Uterus (tissue), 4 donors: Measurements from ENCODE around the gene BABAM2. TPM values are rescaled to one million over a fixed set of nuclear protein-coding genes. Genes with fewer than 3 reads are reported as not detected.

Source experiments
- DNase-seq, 2 donors: peaks; one replicate each; pipeline ENCODE4 v3.0.0-alpha.2; 2019 to 2020
- H3K27ac ChIP-seq, 2 donors: fragments of 200-600 bp; sonication (generic); 1 replicate in 1 of 2; 2 replicates in 1 of 2; pipeline ENCODE4 v1.5.1; 2016 to 2018
- H3K27me3 ChIP-seq, 2 donors: fragments of 200-600 bp; sonication (generic); one replicate each; pipeline ENCODE4 v1.5.1; 2018 to 2019; ENCODE audit warnings: control low read depth in 1 of 2
- H3K36me3 ChIP-seq, 2 donors: fragments of 200-600 bp; sonication (generic); one replicate each; pipeline ENCODE4 v1.5.1; 2019; ENCODE audit warnings: control low read depth in 1 of 2
- H3K4me1 ChIP-seq, 2 donors: fragments of 200-600 bp; sonication (generic); one replicate each; pipeline ENCODE4 v1.5.1; 2018 to 2019; ENCODE audit warnings: control low read depth in 1 of 2
- H3K4me3 ChIP-seq, 2 donors: fragments of 200-600 bp; sonication (generic); 1 replicate in 1 of 2; 2 replicates in 1 of 2; pipeline ENCODE4 v1.5.1; 2018 to 2019; ENCODE audit warnings: mild to moderate bottlenecking in 1 of 2
- H3K9me3 ChIP-seq, 2 donors: fragments of 200-600 bp; sonication (generic); one replicate each; pipeline ENCODE4 v1.5.1; 2019; ENCODE audit warnings: control low read depth in 1 of 2
- CTCF ChIP-seq, 4 experiments: fragments of 200-600 bp in 2 of 4; fragments of 450-650 bp in 2 of 4; sonication (generic) in 2 of 4; IDR thresholded peaks; one replicate each; pipeline ENCODE4 v1.5.1; 2016 to 2019; ENCODE audit warnings: antibody characterized with exemption in 4 of 4, mild to moderate bottlenecking in 2 of 4, moderate library complexity in 1 of 4
- POLR2A ChIP-seq, 2 donors: fragments of 450-650 bp; IDR thresholded peaks; one replicate each; pipeline ENCODE4 v1.6.1; 2016; ENCODE audit warnings: antibody characterized with exemption in 2 of 2, mild to moderate bottlenecking in 1 of 2, moderate library complexity in 1 of 2
- intact Hi-C: fragments of 100-400 bp; cut with DNase I; formaldehyde crosslinking; loops from one replicate; pipeline ENCODE4 v1.15.1; 2023; ENCODE audit warnings: low total_unique reads
- total RNA-seq, 4 donors: library from RNA; depleted of rRNA in 3 of 4; stranded (reverse); fragments of >200 nt in 3 of 4; gene quantifications; one replicate each; pipeline versions ENCODE4 v1.1.0 to v1.2.4, GENCODE V29; 2014 to 2023
- donor health status: DM: yes; HTN: yes; CAD: no.

The BABAM2 gene
- total RNA-seq, 4 donors from 2014 or later = 24.1 to 62.1 (median 32.5) TPM

- no peak overlapping the region for H3K27ac ChIP-seq
- DNase-seq = no peak
- TF ChIP-seq POLR2A (IDR thresholded peaks at IDR 0.05) = no peak
- TF ChIP-seq CTCF (IDR thresholded peaks at IDR 0.05) = no peak
- no peaks in the 10 kb centered on the region for H3K27me3 ChIP-seq
- no peaks in the 10 kb centered on the region for H3K4me1 ChIP-seq
- intact Hi-C loops = no loop called here
- no peaks in the 10 kb centered on the region for H3K9me3 ChIP-seq
- no peak overlapping the region for H3K4me3 ChIP-seq
- H3K36me3 ChIP-seq = no peaks in the 10 kb centered on the region
Observed at GRCh38 chr2:27866237-27866636, 24.3 kb upstream of the BABAM2 start.

GRCh38 chr2:27869763-27870162 is 20.8 kb upstream of the BABAM2 start:
- Histone ChIP-seq H3K9me3 (no peaks in the 10 kb centered on the region), H3K27me3 (no peaks in the 10 kb centered on the region), H3K36me3 (no peaks in the 10 kb centered on the region), H3K4me3 (no peak overlapping the region), H3K27ac (no peak overlapping the region), H3K4me1 (no peaks in the 10 kb centered on the region)
- intact Hi-C loops = no loop called here
- no peak for DNase-seq
- no peak for TF ChIP-seq CTCF (IDR thresholded peaks at IDR 0.05)

GRCh38 chr2:27870724-27871123 is 19.8 kb upstream of the BABAM2 start:
- Histone ChIP-seq H3K27ac (no peak overlapping the region), H3K27me3 (no peaks in the 10 kb centered on the region), H3K36me3 (no peaks in the 10 kb centered on the region), H3K4me1 (no peaks in the 10 kb centered on the region), H3K4me3 (no peak overlapping the region), H3K9me3 (no peaks in the 10 kb centered on the region)
- DNase-seq = no peak
- intact Hi-C loops = no loop called here
- TF ChIP-seq CTCF (IDR thresholded peaks at IDR 0.05) (no peak), POLR2A (IDR thresholded peaks at IDR 0.05) (no peak)

- intact Hi-C loops = no loop called here
- Histone ChIP-seq H3K27ac (no peak overlapping the region), H3K4me3 (no peak overlapping the region), H3K9me3 (peaks cover 0 to 3% of the 10 kb centered on the region in 2 donors), H3K36me3 (no peaks in the 10 kb centered on the region), H3K4me1 (no peaks in the 10 kb centered on the region), H3K27me3 (no peaks in the 10 kb centered on the region)
- no peak for DNase-seq
- TF ChIP-seq CTCF (IDR thresholded peaks at IDR 0.05) (no peak), POLR2A (IDR thresholded peaks at IDR 0.05) (no peak)
Observed at GRCh38 chr2:27871802-27872201, 18.7 kb upstream of the BABAM2 start.

- no peak for DNase-seq
- Histone ChIP-seq H3K27ac (no peak overlapping the region), H3K4me1 (no peaks in the 10 kb centered on the region), H3K4me3 (no peak overlapping the region), H3K36me3 (no peaks in the 10 kb centered on the region), H3K27me3 (no peaks in the 10 kb centered on the region), H3K9me3 (peaks cover 0 to 3% of the 10 kb centered on the region in 2 donors)
- intact Hi-C loops = no loop called here
- TF ChIP-seq POLR2A (IDR thresholded peaks at IDR 0.05) = no peak
- TF ChIP-seq CTCF (IDR thresholded peaks at IDR 0.05) = no peak
Observed at GRCh38 chr2:27873091-27873490, 17.4 kb upstream of the BABAM2 start.
